ENCODE data around the gene LGALS14.
"Not testable (repeated sequence)": the region's sequence is repeated elsewhere in the genome, so short reads cannot be mapped to it uniquely, and the experiment has no call there.

The LGALS14 gene

GRCh38 chr19:39704181-39705044, at the start of gene LGALS14:
TSS of gene LGALS14 (plus strand) at chr19:39704481. CDS start at chr19:39704529, 48 bp downstream.
- no peak for DNase-seq (ENCODE audit: low read depth)

GRCh38 chr19:39655613-39656012, 48.7 kb upstream of the LGALS14 start, which contains the start of gene LGALS16:
TSS of gene LGALS16 (plus strand) at chr19:39655913. CDS start at chr19:39655962, 49 bp downstream.
- DNase-seq (ENCODE audit: low read depth), result no peak

GRCh38 chr19:39659791-39660190, 44.5 kb upstream of the LGALS14 start:
- DNase-seq (ENCODE audit: low read depth), result no peak

- DNase-seq (ENCODE audit: low read depth), result no peak
These were observed 43.6 kb upstream of the LGALS14 start for GRCh38 chr19:39660661-39661060.

- no peak for DNase-seq (ENCODE audit: low read depth)
These were observed 42.7 kb upstream of the LGALS14 start for GRCh38 chr19:39661565-39661964.

GRCh38 chr19:39669860-39670259, 34.4 kb upstream of the LGALS14 start:
- DNase-seq (ENCODE audit: low read depth), result not testable (repeated sequence)

GRCh38 chr19:39670998-39671397, 33.3 kb upstream of the LGALS14 start:
- DNase-seq (ENCODE audit: low read depth), result no peak

GRCh38 chr19:39671739-39672363, 32.4 kb upstream of the LGALS14 start:
- no peak for DNase-seq (ENCODE audit: low read depth)

GRCh38 chr19:39672473-39672872, 31.8 kb upstream of the LGALS14 start:
- no peak for DNase-seq (ENCODE audit: low read depth)

GRCh38 chr19:39673862-39674261, 30.4 kb upstream of the LGALS14 start:
- not testable (repeated sequence) for DNase-seq (ENCODE audit: low read depth)

- no peak for DNase-seq (ENCODE audit: low read depth)
These were observed 28.3 kb upstream of the LGALS14 start for GRCh38 chr19:39676004-39676403.

GRCh38 chr19:39677961-39678889, 26.1 kb upstream of the LGALS14 start:
- no peak for DNase-seq (ENCODE audit: low read depth)

- DNase-seq (ENCODE audit: low read depth), result peak; percentile 7
These were observed 25.1 kb upstream of the LGALS14 start for GRCh38 chr19:39679056-39679790.

- DNase-seq (ENCODE audit: low read depth), result no peak
These were observed 24.5 kb upstream of the LGALS14 start for GRCh38 chr19:39679791-39680168.

- DNase-seq (ENCODE audit: low read depth), result no peak
These were observed 23.7 kb upstream of the LGALS14 start for GRCh38 chr19:39680593-39680992.

GRCh38 chr19:39681416-39681815, 22.9 kb upstream of the LGALS14 start:
- DNase-seq (ENCODE audit: low read depth), result no peak

GRCh38 chr19:39684267-39684666, 20.0 kb upstream of the LGALS14 start:
- no peak for DNase-seq (ENCODE audit: low read depth)

- DNase-seq (ENCODE audit: low read depth), result no peak
These were observed 17.5 kb upstream of the LGALS14 start for GRCh38 chr19:39686739-39687138.

GRCh38 chr19:39688637-39689036, 15.6 kb upstream of the LGALS14 start:
- DNase-seq (ENCODE audit: low read depth), result not testable (repeated sequence)

GRCh38 chr19:39692166-39692565, 12.1 kb upstream of the LGALS14 start:
- DNase-seq (ENCODE audit: low read depth), result no peak

- DNase-seq (ENCODE audit: low read depth), result no peak
These were observed 11.5 kb upstream of the LGALS14 start for GRCh38 chr19:39692822-39693221.

GRCh38 chr19:39695759-39696158, 8.5 kb upstream of the LGALS14 start:
- no peak for DNase-seq (ENCODE audit: low read depth)
